ENCODE measurements around the gene MAMSTR. TPM values are rescaled to one million over a fixed set of nuclear protein-coding genes. Genes with fewer than 3 reads are reported as not detected.

MAMSTR gene
- total RNA-seq, 1 experiment from 2014 or later = 1.6 TPM

GRCh38 chr19:48722196-48722708, 2.7 kb upstream of the MAMSTR start:
- H3K4me1 ChIP-seq (ENCODE audit: insufficient read depth, low read length) = no peaks in the 10 kb centered on the region; the same call in 1 of the 2 replicates
- no peak for TF ChIP-seq CTCF (conservative IDR thresholded peaks at IDR 0.05)
- H3K9me3 ChIP-seq (ENCODE audit: control insufficient read depth, low read depth, low read length) = no peaks in the 10 kb centered on the region
- no peak overlapping the region for H4K5ac ChIP-seq (ENCODE audit: insufficient read length, low read depth, low read length)
- H3T11ph ChIP-seq (ENCODE audit: low read length) = no peak overlapping the region
- H3K4me1 Mint-ChIP-seq = peaks cover 21 to 31% of the 10 kb centered on the region in 2 experiments
- no peak overlapping the region for H3K14ac ChIP-seq (ENCODE audit: insufficient read depth, low read length)
- no peak overlapping the region for H2BK120ac ChIP-seq (ENCODE audit: low read depth, low read length, poor library complexity, severe bottlenecking)
- no peak overlapping the region for H3K4ac ChIP-seq (ENCODE audit: low read depth, low read length)
- H3K79me2 ChIP-seq (ENCODE audit: insufficient read depth, low read length) = no peaks in the 10 kb centered on the region
- H3K27ac ChIP-seq (ENCODE audit: insufficient read length, low read depth, low read length) = no peak overlapping the region
- H3K18ac ChIP-seq (ENCODE audit: insufficient read length, low read depth, low read length) = no peak overlapping the region
- H3K9me3 Mint-ChIP-seq = no peaks in the 10 kb centered on the region
- no peak overlapping the region for H2AFZ ChIP-seq (ENCODE audit: low read length)
- no peak overlapping the region for H3K4me2 ChIP-seq (ENCODE audit: insufficient read depth, insufficient read length, low read length)
- no peaks in the 10 kb centered on the region; the same call in 1 of the 2 replicates for H3K27me3 Mint-ChIP-seq (ENCODE audit: low read depth)
- H2BK5ac ChIP-seq (ENCODE audit: insufficient read length, low read length) = no peak overlapping the region
- H4K8ac ChIP-seq (replicated peaks; ENCODE audit: insufficient read length, low read depth, low read length) = no peak overlapping the region
- H3K79me1 ChIP-seq (ENCODE audit: insufficient read depth, low read depth, low read length, poor library complexity, severe bottlenecking) = no peaks in the 10 kb centered on the region
- no peak overlapping the region for H2BK12ac ChIP-seq (ENCODE audit: insufficient read length, low read depth, low read length)
- H3K27ac Mint-ChIP-seq = no peak overlapping the region; a peak in 1 of 7 replicates
- H3K23ac ChIP-seq (ENCODE audit: insufficient read length, low read depth, low read length) = no peak overlapping the region
- H4K20me1 ChIP-seq (ENCODE audit: control insufficient read depth, insufficient read depth, insufficient read length) = no peaks in the 10 kb centered on the region
- H3K27me3 ChIP-seq (ENCODE audit: insufficient read depth, low read length) = no peaks in the 10 kb centered on the region
- DNase-seq = no peak
- H3K9ac ChIP-seq (ENCODE audit: extremely low read depth, insufficient read length, low read length) = no peak overlapping the region
- no peaks in the 10 kb centered on the region for H3K23me2 ChIP-seq (ENCODE audit: insufficient read length, low read depth, low read length, poor library complexity, severe bottlenecking)
- no peak overlapping the region for H3K56ac ChIP-seq (ENCODE audit: insufficient read length, low read depth, low read length)
- H2AK5ac ChIP-seq (ENCODE audit: insufficient read length, low read length) = no peak overlapping the region
- no peak overlapping the region for H2BK20ac ChIP-seq (ENCODE audit: low read depth, low read length, poor library complexity, severe bottlenecking)
- no CpG with 5 or more reads among the region's 11 CpGs for whole genome bisulfite sequencing (ENCODE audit: extremely low coverage, insufficient read length, low lambda C conversion rate)
- H3K4me3 Mint-ChIP-seq = peak overlapping the region in 1 of 2 experiments; percentile 10; a peak in 1 of 5 replicates
- no peak overlapping the region for H2BK15ac ChIP-seq (ENCODE audit: low read depth, low read length)
- peaks cover 0 to 4% (median 4%) of the 10 kb centered on the region in 3 experiments; a peak in 3 of 7 replicates for H3K36me3 Mint-ChIP-seq (ENCODE audit: insufficient read depth in 1 of 3, low read depth in 3 of 3)
- H4K91ac ChIP-seq (ENCODE audit: insufficient read length, low read depth, low read length) = no peak overlapping the region

All from H9 (cell line).